ENCODE data around the gene ITPR2. TPM values are rescaled to one million over a fixed set of nuclear protein-coding genes. Genes with fewer than 3 reads are reported as not detected.

The ITPR2 gene
- total RNA-seq, 1 donor from 2014 or later, result 64.0 TPM

GRCh38 chr12:26599096-26599695 lies 233.8 kb downstream of the ITPR2 start:
- Histone ChIP-seq H3K36me3 (peaks cover 53% of the 10 kb centered on the region), H3K9me3 (no peaks in the 10 kb centered on the region), H3K4me1 (no peaks in the 10 kb centered on the region), H3K27ac (no peak overlapping the region), H3K27me3 (ENCODE audit: low read depth) (no peaks in the 10 kb centered on the region), H3K4me3 (no peak overlapping the region)
- TF ChIP-seq CTCF (IDR thresholded peaks at IDR 0.05), result no peak
- no peak for DNase-seq
- intact Hi-C loops (cut with DNase I), result no loop called here
- ATAC-seq, result no peak

GRCh38 chr12:26595806-26596205 lies 237.2 kb downstream of the ITPR2 start:
- ATAC-seq, result no peak
- no peak overlapping the region for H3K4me3 ChIP-seq
- TF ChIP-seq CTCF (IDR thresholded peaks at IDR 0.05), result no peak
- no peak for DNase-seq
- H3K27ac ChIP-seq, result no peak overlapping the region
- H3K36me3 ChIP-seq, result peaks cover 41% of the 10 kb centered on the region
- no peaks in the 10 kb centered on the region for H3K27me3 ChIP-seq (ENCODE audit: low read depth)
- intact Hi-C loops (cut with DNase I), result no loop called here
- no peaks in the 10 kb centered on the region for H3K4me1 ChIP-seq
- H3K9me3 ChIP-seq, result no peaks in the 10 kb centered on the region

- intact Hi-C loops (cut with DNase I), result no loop called here
- no peak for ATAC-seq
- H3K9me3 ChIP-seq, result no peaks in the 10 kb centered on the region
- H3K36me3 ChIP-seq, result peaks cover 11% of the 10 kb centered on the region
- DNase-seq, result no peak
- no peaks in the 10 kb centered on the region for H3K4me1 ChIP-seq
- no peak overlapping the region for H3K4me3 ChIP-seq
- TF ChIP-seq CTCF (IDR thresholded peaks at IDR 0.05), result no peak
- H3K27me3 ChIP-seq (ENCODE audit: low read depth), result no peaks in the 10 kb centered on the region
- H3K27ac ChIP-seq, result no peak overlapping the region
Observed at GRCh38 chr12:26580619-26581018, 252.4 kb downstream of the ITPR2 start.

DNA sequence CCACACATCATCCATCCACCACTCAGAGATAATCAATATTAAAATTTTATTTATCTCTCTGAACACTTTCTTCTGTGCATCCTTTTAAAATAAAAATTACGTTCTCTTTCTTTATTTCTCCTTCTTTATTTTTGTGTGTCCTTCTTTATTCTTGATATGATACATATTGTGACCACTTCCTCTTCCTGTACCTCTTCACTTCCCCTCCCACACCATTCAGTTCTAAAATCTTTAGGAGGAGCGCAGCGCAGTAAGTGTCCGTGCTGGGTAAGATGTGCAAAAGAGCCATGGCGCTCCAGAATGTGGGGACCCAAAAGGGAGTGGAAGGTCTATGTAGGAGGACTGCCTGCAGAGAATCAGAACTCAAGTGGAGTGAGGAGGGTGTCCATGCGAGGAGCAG lies 256.7 kb downstream of the ITPR2 start:
- intact Hi-C loops (cut with DNase I), result no loop called here
- Histone ChIP-seq H3K4me1 (no peaks in the 10 kb centered on the region), H3K36me3 (peaks cover 11% of the 10 kb centered on the region), H3K27me3 (ENCODE audit: low read depth) (no peaks in the 10 kb centered on the region), H3K9me3 (no peaks in the 10 kb centered on the region), H3K27ac (no peak overlapping the region), H3K4me3 (no peak overlapping the region)
- no peak for TF ChIP-seq CTCF (IDR thresholded peaks at IDR 0.05)
- ATAC-seq, result no peak
- DNase-seq, result no peak

DNA sequence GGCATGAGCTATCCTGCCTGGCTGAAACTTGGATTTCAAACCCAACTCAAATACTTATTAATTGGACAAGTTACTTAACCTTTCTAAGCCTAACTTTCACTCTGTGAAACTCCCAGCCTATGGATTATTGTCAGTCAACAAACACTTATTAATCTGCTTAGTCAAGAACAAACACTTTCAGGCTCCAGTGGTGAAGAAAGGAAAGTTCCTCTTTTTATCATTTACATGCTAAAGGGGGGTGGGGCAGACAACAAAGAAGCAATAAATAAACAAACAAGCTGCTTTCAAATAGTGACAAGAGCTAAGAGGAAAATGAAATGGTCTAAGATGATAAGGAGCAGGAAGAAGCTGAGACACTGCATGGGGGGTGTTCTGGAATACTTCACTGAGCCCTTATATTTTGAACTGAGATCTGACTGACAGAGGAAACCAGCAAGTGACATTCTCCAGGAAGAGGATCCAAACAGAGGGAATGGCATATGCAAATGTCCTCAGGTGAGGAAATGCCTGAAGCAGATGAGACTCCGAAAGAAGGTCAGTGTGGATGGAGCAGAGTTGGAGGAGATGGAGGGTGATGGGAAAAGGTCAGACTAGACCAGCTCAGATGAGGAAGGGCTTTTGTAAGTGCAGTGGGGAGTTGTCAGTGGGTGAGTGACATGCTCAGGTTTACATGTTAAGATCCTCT lies 259.6 kb downstream of the ITPR2 start:
- no peak for TF ChIP-seq CTCF (IDR thresholded peaks at IDR 0.05)
- ATAC-seq (no peak), DNase-seq (no peak)
- no peaks in the 10 kb centered on the region for H3K4me1 ChIP-seq
- H3K9me3 ChIP-seq, result no peaks in the 10 kb centered on the region
- no peak overlapping the region for H3K4me3 ChIP-seq
- peaks cover 6% of the 10 kb centered on the region for H3K36me3 ChIP-seq
- no peaks in the 10 kb centered on the region for H3K27me3 ChIP-seq (ENCODE audit: low read depth)
- intact Hi-C loops (cut with DNase I), result no loop called here
- no peak overlapping the region for H3K27ac ChIP-seq
